ENCODE measurements around the gene LDHB.
A peak's percentile ranks its signal among the peaks of the same experiment; 100 is the strongest.
"Not testable (repeated sequence)": the region's sequence is repeated elsewhere in the genome, so short reads cannot be mapped to it uniquely, and the experiment has no call there.

Gene LDHB

DNA sequence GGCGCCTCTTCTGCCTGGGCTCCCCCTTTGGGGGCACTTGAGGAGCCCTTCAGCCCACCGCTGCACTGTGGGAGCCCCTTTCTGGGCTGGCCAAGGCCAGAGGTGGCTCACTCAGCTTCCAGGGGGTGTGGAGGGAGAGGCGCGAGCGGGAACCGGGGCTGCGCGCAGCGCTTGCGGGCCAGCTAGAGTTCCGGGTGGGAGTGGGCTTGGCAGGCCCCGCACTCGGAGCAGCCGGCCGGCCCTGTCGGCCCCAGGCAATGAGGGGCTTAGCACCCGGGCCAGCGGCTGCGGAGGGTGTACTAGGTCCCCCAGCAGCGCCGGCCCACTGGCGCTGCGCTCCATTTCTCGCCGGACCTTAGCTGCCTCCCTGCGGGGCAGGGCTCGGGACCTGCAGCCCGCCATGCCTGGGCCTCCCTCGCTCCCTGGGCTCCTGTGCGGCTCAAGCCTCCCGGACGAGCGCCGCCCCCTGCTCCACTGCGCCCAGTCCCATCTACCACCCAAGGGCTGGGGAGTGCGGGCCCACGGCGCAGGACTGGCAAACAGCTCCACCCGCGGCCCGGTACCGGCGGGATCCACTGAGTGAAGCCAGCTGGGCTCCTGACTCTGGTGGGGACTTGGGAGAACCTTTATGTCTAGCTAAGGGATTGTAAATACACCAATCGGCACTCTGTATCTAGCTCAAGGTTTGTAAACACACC lies 3.9 kb upstream of the LDHB start:
- not testable (repeated sequence) for DNase-seq (ENCODE audit: low spot score)

DNA sequence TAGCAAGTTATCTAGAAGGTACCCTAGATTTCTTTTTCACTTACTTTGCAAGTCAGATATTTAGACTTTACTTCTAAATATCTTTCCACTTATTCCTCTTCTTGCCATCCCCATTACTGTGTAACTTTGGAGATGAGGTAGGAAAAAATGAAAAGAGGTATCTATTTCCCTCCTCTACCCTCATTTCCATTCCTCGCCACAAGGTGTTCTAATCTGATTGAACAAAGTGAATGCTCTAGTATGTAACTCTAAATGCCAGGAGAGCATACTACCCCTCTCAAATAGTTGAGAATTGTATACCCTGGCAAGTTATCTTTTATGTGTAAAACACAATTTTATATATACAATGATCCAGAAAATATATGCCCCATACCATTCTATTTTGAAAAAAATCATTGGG lies 1.7 kb upstream of the LDHB start:
- DNase-seq (ENCODE audit: low spot score) = no peak

DNA sequence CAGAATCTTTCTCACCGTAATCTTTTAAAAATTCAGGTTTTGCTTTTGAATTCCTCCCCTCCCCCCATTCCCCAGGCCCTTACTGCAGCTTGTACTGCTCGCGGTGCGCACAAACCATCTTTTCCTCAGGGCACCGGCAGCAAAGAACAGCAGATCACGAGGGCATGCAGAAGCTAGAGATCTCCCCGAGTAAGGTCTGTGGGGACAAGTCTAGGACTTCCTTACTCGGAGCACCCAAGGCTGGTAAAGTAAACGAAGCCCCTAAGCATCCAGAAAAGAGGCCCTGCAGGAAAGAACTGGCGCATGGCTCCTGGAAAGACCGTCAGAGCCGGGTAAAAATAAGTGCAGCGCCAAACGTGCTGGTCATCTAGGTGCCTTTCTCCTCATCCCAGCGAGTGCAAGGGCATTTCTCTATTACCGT lies 727 bp downstream of the LDHB start:
- peak; percentile 46 for DNase-seq (ENCODE audit: low spot score)

DNA sequence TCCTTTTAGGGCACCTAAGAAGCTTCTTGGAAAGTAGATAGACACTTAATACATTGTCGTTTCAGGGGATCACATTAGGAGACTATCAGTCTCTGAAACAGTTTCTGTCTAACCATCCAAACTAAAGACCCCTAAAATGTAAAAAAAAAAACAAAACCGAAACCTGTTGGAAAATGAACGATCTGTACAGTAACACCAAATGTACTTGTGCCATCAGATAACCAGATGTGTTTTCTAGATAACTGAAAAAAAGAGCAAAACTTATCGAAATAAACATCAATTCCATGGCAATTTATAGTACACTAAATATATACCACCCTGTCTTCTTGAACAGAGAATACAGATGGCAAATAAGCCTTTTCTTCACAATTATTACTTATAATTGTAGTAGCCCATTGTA lies 2.1 kb downstream of the LDHB start:
- no peak for DNase-seq (ENCODE audit: low spot score)

DNA sequence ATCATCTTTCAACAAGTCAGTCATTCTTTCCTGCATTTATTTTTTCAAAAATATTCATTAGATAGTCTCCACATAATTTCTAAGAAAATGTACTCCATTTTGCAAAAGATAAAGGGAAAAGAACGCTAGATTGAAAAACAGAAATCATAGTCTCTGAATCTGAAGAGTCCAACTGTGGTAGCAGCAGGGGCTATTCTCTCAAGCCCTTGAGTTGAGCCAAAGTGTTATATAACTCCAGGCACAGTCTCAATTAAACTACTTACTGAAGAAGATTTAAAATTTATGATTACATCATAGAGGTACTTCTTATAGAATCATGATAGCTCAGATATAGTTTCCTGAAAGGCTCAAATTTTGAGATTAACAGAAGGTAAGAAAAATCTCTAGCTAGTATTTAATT lies 5.8 kb downstream of the LDHB start:
- DNase-seq (ENCODE audit: low spot score) = no peak

DNA sequence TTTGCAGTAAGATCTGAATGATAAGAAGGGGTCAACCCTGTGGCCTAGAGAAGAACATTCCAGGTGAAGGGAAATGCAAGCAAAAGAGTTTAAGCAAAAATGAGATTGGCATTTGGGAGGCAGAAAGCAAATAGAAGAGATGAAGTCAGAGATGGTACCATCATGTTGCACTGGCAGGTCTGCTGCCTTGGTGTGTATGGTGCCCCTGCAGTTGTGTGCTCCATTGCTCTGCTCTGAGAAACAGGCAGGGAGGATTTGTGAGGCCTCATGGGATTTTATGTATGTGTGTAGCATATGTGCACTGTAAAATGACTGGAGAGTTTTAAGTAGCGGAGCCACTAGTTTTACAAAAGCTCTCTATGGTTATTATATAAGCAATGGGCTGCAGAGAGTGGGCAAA lies 6.6 kb downstream of the LDHB start:
- DNase-seq (ENCODE audit: low spot score) = no peak

DNA sequence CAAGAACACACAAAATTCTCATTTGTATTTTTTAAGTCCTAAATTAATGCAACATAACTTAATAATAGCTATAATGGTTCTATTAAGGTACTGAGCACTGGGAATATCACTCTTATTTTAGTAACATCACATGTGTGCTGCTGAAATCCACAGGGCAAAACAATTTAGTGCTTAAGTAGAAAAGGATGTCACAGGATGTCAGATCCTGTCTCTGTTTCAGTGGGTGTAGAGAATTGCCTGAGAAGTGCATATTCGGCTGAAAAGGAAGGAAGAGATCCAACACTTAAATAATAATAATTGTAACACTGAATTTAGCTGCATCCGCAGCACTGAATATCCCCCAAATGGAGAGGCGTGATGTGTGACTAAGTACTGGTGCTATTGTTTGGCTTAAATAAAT lies 8.6 kb downstream of the LDHB start:
- no peak for DNase-seq (ENCODE audit: low spot score)

DNA sequence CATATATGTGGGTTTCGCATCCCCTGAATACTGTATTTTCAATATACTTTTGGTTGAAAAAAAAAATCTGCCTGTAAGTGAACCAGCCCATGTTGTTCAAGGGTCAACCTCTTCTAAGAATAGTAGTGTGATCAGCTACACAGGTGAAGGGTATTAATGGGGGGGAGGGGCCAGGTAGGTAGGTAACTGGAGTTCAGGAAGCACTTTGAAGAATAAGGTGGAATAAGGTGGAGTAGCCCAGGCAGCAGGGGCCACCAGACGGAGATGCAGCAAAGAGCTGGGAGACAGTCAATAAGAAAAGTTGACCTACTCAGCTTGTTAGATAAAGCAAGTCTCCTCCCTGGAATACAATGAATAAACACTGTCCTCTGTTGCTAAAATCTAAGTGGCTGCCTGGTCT lies 9.3 kb downstream of the LDHB start:
- DNase-seq (ENCODE audit: low spot score) = no peak

DNA sequence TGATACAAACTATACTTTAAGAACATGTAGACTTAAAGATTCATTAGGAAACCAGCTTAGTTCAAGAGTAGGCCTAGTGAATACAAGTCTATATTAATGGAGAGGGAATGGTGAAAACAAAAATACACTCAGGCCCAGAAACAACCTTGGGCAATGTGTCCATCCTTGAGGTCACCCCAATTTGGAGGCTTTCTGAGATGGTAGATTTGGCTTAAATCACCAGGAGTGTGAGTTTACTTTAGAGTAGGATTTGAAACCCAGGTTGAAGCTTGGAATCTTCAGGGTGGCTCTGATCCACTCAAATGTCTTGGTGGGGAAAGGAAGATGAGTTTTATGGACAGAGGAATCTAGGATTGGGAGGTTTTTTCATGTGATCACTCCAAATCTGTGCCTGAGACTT lies 10.5 kb downstream of the LDHB start:
- no peak for DNase-seq (ENCODE audit: low spot score)

DNA sequence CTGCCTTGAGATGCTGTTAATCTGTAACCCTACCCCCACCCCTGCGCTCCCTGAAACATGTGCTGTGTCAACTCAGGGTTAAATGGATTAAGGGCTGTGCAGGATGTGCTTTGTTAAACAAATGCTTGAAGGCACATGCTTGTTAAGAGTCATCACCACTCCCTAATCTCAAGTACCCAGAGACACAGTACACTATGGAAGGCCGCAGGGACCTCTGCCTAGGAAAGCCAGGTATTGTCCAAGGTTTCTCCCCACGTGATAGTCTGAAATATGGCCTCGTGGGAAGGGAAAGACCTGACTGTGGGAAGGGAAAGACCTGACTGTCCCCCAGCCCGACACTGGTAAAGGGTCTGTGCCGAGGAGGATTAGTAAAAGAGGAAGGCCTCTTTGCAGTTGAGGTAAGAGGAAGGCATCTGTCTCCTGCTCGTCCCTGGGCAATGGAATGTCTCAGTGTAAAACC lies 12.6 kb downstream of the LDHB start:
- not testable (repeated sequence) for DNase-seq (ENCODE audit: low spot score)

DNA sequence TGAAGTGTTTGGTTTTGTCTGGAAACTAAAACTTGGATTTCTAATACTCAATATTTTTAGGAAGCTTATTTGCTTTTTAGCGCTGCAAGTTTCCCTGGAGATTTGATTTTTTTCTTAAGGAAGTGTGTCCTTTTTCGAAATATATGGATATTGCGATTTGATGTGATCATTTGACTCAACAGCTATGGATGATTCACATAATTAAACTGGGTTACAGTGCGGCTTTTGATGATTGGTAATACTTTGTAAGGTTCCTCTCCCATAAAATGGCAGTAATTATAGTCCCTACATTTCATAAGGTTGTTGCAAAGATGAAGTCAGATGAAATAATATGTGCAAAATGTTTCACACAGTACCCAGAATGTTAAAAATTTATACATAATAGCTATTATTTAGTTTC lies 13.1 kb downstream of the LDHB start:
- DNase-seq (ENCODE audit: low spot score) = no peak

DNA sequence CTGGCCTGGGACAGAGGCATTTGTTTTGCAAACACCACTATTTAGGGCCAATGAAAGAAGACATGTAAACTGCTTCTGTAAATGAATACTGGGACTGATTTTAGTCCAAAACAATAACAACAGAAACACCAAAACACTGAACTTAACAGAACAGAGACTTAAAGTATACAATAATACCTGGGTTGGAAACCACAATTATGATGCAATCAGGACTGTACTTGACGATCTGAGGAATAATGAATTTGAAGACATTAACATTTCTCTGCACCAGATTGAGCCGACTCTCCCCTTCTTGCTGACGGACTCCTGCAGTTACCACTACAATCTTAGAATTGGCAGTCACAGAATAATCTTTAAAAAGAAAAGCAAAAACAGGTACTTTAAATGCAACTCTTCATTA lies 13.9 kb downstream of the LDHB start:
- no peak for DNase-seq (ENCODE audit: low spot score)

DNA sequence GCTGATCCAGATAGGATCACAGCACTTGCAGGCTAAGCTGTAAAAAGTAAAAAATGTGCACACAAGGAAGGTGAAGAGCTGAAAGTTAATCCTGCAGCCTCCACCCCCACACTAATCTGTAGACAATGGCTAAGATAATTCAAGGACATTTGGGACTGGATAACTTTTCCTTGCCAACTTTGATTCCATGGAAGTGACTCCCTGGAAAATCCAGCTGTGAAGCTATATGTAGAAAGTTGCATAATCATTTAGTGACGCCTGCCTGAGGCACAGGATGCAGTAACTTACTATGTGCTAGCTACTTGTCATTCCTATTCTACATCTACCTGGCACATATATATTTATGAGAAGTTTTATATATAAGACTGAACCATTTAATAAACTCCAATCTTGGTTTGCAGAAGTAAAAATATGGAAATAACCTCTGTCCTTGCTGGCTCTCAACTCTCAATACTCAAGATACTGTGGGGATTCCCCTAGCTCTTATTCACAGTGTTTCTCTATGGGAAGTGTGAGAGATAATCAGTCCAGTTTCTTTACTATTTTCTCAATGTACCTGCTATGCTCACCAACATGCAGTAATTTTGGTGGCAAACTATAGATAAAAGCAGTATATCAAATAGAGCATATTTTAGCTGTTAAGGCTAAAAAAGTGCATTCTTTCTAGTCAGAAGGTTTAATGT lies 14.8 kb downstream of the LDHB start:
- DNase-seq (ENCODE audit: low spot score) = no peak

DNA sequence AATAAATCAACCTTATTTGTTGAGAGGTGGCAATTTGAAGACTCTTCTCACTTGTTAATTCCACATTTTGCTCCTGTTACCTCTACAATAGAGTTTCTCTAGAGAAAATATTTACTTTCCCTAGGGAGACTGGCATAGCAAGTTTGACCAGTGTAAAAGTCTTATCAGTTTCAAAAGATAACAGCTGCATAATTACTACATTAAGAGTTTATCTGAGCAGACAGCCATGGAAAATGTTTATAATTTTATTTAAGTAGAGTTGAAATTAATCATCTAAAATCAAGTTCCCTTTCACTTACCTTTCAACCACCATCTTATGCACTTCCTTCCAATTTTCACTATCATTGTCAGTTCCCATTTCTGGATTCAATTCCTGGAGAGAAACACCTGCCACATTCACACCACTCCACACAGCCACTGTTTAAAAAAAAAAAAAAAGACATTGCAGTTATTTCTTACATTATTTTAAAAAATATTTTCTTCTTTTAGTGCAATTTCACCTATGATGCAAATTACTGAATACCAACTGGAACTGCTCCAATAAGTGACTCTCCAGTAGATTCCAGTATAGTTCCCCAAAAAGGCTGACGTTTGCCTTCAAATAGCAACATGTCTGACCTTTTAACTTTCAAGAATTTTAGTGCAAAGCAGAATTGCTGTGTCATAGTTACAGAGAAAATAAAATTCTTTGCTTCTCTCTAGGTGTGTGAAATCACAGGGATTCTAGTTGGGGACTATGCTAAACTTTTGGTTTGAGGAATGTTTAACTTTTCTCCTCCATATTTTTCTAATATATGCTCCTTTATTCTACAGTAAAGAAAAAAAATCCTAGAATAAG lies 19.4 kb downstream of the LDHB start:
- DNase-seq (ENCODE audit: low spot score) = no peak

DNA sequence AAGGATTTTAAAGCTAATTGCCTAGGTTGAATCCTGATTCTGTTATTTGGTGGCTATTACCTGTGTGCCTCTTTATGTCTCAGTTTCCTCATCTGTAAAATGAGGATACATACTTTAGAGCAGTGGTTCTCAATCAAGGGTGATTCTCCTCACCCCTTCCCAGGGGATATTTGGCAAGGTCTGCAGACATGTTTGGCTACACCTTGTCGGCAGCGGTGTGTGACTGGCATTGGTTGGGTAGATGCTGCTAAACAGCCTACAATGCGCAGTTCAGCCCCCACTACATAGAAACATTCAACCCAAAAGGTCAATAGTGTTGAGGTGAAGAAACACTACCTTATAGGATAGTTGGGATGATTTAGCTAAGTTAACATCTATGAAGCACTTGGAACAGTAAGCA lies 23.4 kb downstream of the LDHB start:
- no peak for DNase-seq (ENCODE audit: low spot score)

DNA sequence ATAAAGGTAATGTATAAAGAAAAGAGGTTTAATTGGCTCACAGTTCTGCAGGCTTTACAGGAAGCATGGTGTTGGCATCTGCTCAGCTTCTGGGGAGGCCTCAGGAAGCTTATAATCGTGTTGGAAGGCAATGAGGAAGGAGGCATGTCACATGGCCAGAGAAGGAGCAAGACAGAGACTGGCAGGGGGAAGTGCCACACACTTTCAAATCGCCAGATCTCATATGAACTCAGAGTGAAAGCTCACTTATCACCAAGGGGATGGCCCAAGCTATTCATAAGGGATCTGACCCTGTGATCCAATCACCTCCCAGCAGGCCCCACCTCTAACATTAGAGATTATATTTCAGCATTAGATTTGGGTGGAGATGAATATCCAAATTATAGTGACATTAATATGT lies 26.3 kb downstream of the LDHB start:
- DNase-seq (ENCODE audit: low spot score) = no peak

DNA sequence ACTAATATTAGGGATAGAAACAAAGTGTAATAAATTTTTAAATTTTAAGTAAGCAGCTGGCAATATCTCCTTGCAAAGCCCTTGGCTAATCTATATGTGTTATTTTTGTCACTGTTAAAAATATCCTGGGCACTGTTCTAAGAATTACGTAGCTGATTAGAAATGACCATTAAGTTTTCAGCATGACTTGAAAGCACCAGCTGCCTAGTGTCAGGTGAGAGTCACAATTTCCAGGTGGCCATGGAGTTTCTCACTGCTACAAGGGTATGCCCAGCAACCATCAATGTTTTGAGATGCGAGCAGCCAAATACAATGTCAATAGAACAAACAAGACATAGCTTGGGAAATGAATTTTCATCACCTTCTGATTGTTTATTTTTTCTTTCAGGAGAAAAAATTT lies 29.7 kb downstream of the LDHB start:
- DNase-seq (ENCODE audit: low spot score) = no peak

DNA sequence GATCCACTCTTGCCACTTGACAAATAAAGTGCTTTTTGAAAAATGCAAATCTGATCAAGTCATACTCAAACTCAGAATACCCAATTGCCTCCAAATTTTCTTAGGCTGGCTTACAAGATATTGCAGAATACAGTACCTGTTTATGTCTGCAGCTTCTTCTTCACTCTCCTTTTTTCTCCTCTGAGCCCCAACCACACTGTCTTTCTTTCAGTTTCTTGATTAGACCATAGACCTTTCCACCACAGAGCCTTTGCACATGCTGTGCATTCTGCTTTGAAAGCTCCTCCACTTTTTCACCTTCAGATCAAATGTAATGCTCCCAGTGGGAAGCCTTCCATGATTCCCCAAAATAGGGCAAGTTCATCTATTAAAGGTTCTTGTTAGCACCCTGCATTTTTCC lies 39.1 kb downstream of the LDHB start:
- no peak for DNase-seq (ENCODE audit: low spot score)

DNA sequence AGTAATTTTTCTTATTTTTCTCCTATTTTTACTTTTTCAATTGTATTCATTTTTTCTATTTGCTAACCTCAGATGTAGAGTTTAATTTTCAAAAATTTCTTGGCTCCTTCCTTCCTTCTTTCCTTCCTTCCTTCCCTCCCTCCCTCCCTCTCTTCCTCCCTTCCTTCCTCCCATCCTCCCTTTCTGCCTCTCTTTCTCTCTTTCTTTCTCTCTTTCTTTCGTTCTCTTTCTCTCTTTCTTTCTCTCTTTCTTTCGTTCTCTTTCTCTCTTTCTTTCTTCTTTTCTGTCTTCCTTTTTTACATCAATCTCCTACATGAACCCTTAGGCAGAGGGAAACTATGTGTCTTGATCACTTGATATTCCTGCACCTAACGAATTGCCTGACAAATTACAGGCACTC lies 40.6 kb downstream of the LDHB start:
- DNase-seq (ENCODE audit: low spot score) = no peak

DNA sequence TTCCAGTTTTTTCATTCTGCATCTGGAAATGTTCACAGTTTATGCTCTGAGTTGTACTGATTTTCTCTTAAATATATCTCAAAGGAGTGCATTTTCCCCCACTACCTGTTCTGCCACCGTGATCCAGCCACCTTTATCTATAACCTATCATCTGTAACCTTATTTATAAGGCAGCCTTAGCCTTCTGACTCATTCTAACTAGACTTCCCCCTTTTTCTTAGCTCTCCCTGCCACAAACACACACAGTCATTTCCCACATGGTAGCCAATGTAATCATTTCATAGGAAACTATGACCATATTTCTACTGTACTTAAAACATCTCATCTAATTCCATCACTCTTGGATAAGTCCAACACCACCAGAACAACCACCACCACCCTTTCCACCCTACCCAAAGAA lies 42.2 kb downstream of the LDHB start:
- DNase-seq (ENCODE audit: low spot score) = no peak

DNA sequence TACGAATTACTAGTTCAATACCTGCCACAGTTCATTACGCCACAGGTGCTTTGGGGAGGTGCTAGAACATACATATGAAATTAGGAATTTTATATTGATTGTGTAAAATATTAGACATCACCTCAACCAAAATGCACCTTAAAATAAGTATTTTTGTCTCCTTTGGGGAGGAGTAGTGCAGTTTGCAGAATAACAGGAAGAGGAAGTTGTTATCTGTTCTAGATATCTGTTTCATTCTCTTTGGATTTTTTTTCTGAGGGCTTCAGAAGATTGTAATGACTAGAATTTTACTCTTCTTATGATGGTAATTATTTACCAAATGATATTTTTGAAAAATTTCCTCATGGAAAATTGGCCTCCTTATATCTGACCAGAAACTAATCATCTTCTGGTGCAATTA lies 43.1 kb downstream of the LDHB start:
- DNase-seq (ENCODE audit: low spot score) = no peak

DNA sequence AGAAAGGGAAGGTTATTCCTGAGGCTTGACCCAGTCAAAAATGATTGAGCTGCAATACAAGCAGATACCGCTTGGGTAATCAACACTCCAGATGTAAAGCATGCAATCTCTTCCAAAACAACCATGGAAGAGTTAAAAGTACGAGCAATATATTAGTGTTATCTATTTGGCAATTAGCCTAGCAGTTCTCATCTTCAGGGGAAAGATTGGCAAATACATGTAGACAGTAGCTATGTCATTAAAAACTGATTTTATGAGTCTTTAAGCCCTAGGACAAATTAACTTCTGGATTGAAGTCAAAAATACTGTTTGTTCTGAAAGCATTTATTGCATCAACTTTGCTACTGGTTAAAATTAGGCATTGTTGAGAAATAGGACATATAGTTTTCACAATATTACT lies 43.7 kb downstream of the LDHB start:
- no peak for DNase-seq (ENCODE audit: low spot score)

DNA sequence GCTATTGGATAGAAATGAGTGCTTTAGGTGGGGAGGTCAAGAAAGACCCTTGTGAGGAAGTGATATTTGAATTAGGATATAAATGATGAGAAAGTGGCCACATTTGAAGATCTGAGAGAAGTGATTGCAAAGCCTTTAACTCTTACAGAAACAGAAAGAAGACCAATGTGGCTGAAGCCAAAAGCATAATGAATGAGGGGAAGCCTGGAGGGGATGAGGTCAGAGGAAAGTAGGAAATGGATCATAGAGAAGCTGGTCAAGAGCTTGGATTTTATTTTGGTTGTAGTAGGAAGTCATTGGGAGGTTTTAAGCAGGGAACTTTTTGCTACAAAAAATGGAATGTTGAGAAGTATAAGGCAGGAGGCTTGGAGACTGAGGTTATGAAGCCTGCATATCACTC lies 49.4 kb downstream of the LDHB start:
- no peak for DNase-seq (ENCODE audit: low spot score)

All from AG20443 (cell line).